Muscle layer of colon (tissue), 2 donors: ENCODE results near the gene LHX3.
A peak's percentile ranks its signal among the peaks of the same experiment; 100 is the strongest.

Experiments used
- H3K27ac ChIP-seq: one replicate; pipeline ENCODE4 v1.7.0; 2013; ENCODE audit warnings: low read depth, mild to moderate bottlenecking, low read length, moderate library complexity
- H3K27me3 ChIP-seq, 2 donors: one replicate each; pipeline ENCODE4 v1.7.0; 2013; ENCODE audit warnings: low read length in 2 of 2, mild to moderate bottlenecking in 2 of 2; ENCODE audit not compliant: insufficient read depth in 2 of 2, control insufficient read depth in 1 of 2
- H3K36me3 ChIP-seq: one replicate; pipeline ENCODE4 v1.7.0; 2013; ENCODE audit warnings: mild to moderate bottlenecking, low read length; ENCODE audit not compliant: insufficient read depth
- H3K4me1 ChIP-seq: one replicate; pipeline ENCODE4 v1.7.0; 2013; ENCODE audit warnings: mild to moderate bottlenecking, low read length; ENCODE audit not compliant: insufficient read depth
- H3K4me3 ChIP-seq, 2 donors: one replicate each; pipeline ENCODE4 v1.7.0; 2013; ENCODE audit warnings: low read length in 2 of 2, low read depth in 1 of 2, mild to moderate bottlenecking in 1 of 2, moderate library complexity in 1 of 2
- H3K9ac ChIP-seq: one replicate; pipeline ENCODE4 v1.7.0; 2013; ENCODE audit warnings: low read length
- H3K9me3 ChIP-seq: one replicate; pipeline ENCODE4 v1.7.0; 2013; ENCODE audit warnings: mild to moderate bottlenecking, low read length
- donor health status: abdominal sarcoma.
- donor health status: Adenocarcinoma of cecum.

LHX3 gene

GRCh38 chr9:136247551-136247916 is 42.6 kb upstream of the LHX3 start:
- H3K27ac ChIP-seq, result no peak overlapping the region
- no peaks in the 10 kb centered on the region for H3K9me3 ChIP-seq
- no peaks in the 10 kb centered on the region for H3K27me3 ChIP-seq
- H3K36me3 ChIP-seq, result no peaks in the 10 kb centered on the region
- H3K4me3 ChIP-seq, result no peak overlapping the region
- H3K9ac ChIP-seq, result no peak overlapping the region
- peaks cover 17% of the 10 kb centered on the region for H3K4me1 ChIP-seq

DNA sequence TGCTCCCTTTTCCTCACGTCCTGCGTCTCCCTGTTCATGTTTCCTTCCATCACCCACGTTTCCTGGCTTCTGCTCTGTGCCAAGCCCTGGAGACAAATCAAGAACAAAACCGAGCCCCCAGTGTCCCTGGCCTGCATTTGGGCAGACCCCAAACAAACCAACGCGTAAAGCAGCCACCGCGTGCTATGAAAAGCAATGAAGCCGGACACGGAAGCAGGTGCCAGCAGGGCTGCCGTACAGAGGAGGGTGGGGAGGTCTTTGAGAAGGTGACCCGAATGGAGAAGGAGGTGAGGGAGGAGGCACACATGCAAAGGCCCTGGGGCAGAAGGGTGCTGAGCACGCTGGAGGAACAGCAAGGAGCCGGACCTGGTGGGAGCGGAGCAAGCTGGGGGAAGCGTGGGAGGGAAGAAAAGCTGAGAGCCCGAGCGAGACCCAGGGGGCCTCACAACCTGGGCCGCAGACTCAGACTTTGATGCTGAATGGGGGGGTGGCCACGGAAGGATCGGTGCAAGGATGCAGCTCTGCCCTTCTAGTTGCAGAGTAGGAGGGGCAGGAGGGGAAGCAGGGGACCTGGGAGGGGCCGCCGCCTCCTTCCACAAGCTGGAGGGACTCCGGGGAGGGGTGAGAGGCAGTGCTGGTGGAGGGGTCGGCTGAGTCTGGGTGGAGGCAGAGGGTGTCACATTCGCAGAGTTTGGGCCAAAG is 42.1 kb upstream of the LHX3 start:
- H3K4me3 ChIP-seq, result no peak overlapping the region
- no peaks in the 10 kb centered on the region for H3K9me3 ChIP-seq
- no peaks in the 10 kb centered on the region for H3K27me3 ChIP-seq
- H3K27ac ChIP-seq, result no peak overlapping the region
- no peak overlapping the region for H3K9ac ChIP-seq
- H3K4me1 ChIP-seq, result peaks cover 17% of the 10 kb centered on the region
- no peaks in the 10 kb centered on the region for H3K36me3 ChIP-seq

DNA sequence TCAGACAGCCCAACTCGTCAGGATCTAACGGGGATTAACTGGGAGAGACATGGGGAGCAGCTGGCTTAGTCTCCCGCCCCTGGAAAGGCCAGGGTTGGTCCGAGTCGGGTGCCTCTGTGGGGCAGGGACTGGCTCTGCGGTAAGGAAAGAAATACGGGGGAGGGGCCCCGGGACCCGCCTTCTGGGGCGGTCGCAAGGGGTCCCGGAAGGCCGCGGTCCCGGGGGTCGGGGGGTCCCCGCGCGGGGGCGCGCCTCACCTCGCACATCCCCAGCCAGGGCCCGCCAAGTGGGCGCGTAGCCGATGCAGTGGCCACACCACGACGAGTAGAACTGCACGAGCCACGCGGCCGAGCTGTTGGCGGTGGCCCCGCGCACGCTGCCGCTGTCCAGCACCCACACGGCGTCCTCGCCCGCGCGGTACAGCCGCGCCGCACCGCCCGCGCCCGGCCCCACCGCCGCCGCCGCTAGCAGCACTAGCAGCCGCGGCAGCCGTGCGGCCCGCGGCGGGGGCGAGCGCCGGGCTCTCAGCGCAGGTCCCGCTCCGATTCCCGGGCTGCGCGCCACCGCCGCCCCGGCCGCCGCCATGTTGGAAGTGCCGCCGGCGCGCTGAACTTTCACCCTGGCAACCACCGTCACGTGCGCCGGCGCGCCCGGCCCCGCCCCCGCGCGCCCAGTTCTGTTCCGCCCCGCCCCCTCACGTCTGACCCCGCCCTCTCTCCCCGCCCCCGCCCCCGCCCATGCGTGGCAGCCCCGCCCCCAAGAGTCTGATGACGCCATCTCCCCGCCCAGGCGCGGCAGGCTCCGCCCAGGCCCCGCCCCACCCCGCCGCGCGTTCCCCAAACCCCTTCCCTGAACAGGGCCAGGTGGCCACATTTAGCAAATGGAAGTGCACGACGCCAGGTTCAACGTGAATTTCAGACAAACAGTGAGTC is 40.6 kb upstream of the LHX3 start, which contains the start of gene QSOX2:
QSOX2 (minus strand) TSS at position 594 of the 932 bp plus-strand sequence; CDS start at position 585, 9 bp downstream.
- peak within 1 kb of the TSS; percentile 60 for H3K4me3 ChIP-seq
- H3K9me3 ChIP-seq, result no peaks in the 10 kb centered on the region
- H3K27me3 ChIP-seq, result no peaks in the 10 kb centered on the region
- H3K27ac ChIP-seq, result peak within 1 kb of the TSS; percentile 61
- H3K4me1 ChIP-seq, result peaks cover 17% of the 10 kb centered on the region
- H3K36me3 ChIP-seq, result no peaks in the 10 kb centered on the region
- H3K9ac ChIP-seq, result peak within 1 kb of the TSS; percentile 64

- Histone ChIP-seq H3K36me3 (no peaks in the 10 kb centered on the region), H3K9ac (peak overlapping the region; percentile 64), H3K9me3 (no peaks in the 10 kb centered on the region), H3K4me3 (peak overlapping the region; percentile 60), H3K4me1 (peaks cover 17% of the 10 kb centered on the region), H3K27ac (no peak overlapping the region), H3K27me3 (no peaks in the 10 kb centered on the region)
Measured at GRCh38 chr9:136244969-136245218, 40.0 kb upstream of the LHX3 start.

DNA sequence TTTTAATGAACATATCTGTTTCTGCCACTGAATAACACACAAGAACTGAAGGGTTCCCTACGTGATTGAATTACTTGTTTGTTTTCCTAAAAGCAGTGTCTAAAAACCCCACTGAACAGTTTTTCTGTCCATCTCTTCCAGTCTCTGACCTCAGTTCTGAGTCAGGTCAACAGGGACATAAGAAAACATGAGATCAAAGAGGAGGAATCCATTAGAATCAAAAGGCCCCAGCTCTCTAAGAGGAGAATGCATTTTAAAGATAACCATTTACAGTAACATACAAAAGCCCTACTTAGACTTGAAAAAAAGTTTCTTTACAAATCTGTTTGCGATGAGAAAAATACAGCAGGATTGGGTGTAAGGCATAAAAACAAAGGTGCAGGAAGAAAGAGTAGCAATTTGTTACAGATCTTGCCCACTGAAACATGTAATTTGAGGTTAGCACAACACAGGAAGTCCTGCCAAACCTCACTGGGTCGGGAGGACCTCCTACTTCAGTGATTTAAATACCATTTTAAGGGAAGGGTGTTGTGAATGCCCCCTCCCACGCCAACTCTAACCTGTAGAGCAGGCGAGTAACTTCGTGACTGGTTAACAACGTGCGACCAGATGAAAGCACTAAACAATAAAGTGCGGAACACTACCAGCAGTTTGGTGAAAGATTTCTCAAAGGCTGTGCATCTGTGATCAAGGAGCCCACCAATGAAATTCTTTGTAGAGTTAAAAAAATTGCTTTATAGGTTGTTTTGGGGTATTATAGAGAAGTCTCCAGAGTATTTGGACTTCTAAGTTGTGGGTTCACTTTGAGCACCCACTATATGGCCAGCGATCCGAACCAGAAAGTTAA is 39.4 kb upstream of the LHX3 start:
- peak overlapping the region; percentile 64 for H3K9ac ChIP-seq
- no peak overlapping the region for H3K27ac ChIP-seq
- no peaks in the 10 kb centered on the region for H3K27me3 ChIP-seq
- H3K9me3 ChIP-seq, result no peaks in the 10 kb centered on the region
- peaks cover 17% of the 10 kb centered on the region for H3K4me1 ChIP-seq
- peak overlapping the region; percentile 60 for H3K4me3 ChIP-seq
- H3K36me3 ChIP-seq, result no peaks in the 10 kb centered on the region

GRCh38 chr9:136243631-136244030 is 38.7 kb upstream of the LHX3 start:
- H3K4me3 ChIP-seq, result no peak overlapping the region
- no peak overlapping the region for H3K27ac ChIP-seq
- H3K27me3 ChIP-seq, result no peaks in the 10 kb centered on the region
- no peaks in the 10 kb centered on the region for H3K36me3 ChIP-seq
- H3K9me3 ChIP-seq, result no peaks in the 10 kb centered on the region
- H3K9ac ChIP-seq, result no peak overlapping the region
- peaks cover 17% of the 10 kb centered on the region for H3K4me1 ChIP-seq

DNA sequence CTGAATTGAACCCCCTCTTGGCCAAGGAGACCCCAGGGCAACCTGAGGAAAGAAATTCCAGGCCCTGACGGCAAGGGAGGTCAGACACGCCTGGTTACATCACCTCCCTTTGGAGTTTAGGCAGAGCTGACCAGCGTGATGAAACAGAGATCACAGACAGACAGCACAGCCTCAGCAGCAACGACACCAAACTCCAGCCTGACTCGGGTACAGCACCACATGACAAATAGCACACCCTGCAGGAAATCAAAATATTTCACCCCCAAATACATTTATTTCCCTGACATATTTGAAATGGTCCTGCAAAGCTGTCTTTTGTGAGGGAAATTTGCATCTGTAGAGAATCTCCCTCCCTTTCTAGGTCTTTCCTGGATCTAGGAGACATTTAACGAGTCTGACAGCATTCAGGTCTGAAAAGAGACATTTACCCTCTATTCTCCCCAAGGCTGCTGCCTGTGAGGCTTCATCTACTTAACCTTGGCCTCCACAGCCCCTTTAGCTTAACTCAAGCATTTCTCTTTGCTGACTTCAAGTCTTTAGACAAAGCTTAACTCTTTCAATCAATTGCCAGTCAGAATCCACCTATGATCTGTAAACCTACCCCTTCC is 38.1 kb upstream of the LHX3 start:
- Histone ChIP-seq H3K27ac (no peak overlapping the region), H3K36me3 (no peaks in the 10 kb centered on the region), H3K4me3 (no peak overlapping the region), H3K4me1 (peaks cover 17% of the 10 kb centered on the region), H3K27me3 (no peaks in the 10 kb centered on the region), H3K9me3 (no peaks in the 10 kb centered on the region), H3K9ac (no peak overlapping the region)

GRCh38 chr9:136242248-136242647 is 37.3 kb upstream of the LHX3 start:
- H3K9ac ChIP-seq, result no peak overlapping the region
- no peak overlapping the region for H3K4me3 ChIP-seq
- H3K4me1 ChIP-seq, result peaks cover 17% of the 10 kb centered on the region
- no peaks in the 10 kb centered on the region for H3K36me3 ChIP-seq
- H3K9me3 ChIP-seq, result no peaks in the 10 kb centered on the region
- no peaks in the 10 kb centered on the region for H3K27me3 ChIP-seq
- no peak overlapping the region for H3K27ac ChIP-seq

DNA sequence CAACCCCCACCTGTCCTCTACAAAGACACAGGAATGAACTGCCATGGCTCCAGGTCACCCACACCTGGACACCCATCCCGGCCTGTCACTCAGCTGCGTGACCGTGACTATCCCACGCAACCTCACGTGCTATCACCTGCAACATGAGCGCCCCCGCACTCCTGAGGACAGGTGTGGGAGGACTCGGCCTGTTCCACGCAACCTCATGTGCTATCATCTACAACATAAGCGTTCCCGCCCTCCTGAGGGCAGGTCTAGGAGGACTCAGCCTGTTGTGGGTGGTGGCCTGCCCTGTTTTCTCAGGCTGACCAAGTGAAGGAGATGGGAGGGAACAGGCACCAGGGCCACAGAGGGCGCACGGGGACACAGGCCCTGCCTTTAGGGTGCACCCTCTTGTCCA is 36.6 kb upstream of the LHX3 start:
- no peaks in the 10 kb centered on the region for H3K36me3 ChIP-seq
- H3K27ac ChIP-seq, result no peak overlapping the region
- no peak overlapping the region for H3K4me3 ChIP-seq

DNA sequence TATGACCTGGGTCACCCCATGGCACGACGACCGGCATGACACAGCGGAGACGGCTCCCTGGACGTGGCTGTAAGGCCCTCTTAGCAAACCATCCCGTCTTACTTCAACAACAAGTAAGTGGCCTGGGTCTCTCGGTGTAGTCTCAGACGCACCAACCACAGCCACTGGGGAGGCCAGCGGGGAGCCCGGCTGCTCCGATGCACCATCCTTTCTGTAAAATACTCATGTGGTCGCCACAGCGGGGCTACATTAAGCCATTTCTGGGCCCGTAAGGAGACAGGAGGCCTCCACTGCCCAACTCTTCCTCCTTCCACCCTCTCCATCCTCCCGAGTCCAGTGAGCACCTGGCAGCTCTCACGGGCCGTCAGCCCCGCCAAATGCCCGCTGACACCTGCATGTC is 36.0 kb upstream of the LHX3 start:
- Histone ChIP-seq H3K27ac (no peak overlapping the region), H3K36me3 (no peaks in the 10 kb centered on the region), H3K9me3 (no peaks in the 10 kb centered on the region), H3K4me3 (no peak overlapping the region), H3K27me3 (no peaks in the 10 kb centered on the region), H3K4me1 (peaks cover 13% of the 10 kb centered on the region), H3K9ac (no peak overlapping the region)

More for the DNA sequence above, 36.6 kb upstream of the LHX3 start:
- Histone ChIP-seq H3K27me3 (no peaks in the 10 kb centered on the region), H3K4me1 (peaks cover 17% of the 10 kb centered on the region), H3K9me3 (no peaks in the 10 kb centered on the region), H3K9ac (no peak overlapping the region)

- H3K27ac ChIP-seq, result no peak overlapping the region
- no peaks in the 10 kb centered on the region for H3K27me3 ChIP-seq
- peaks cover 11% of the 10 kb centered on the region for H3K4me1 ChIP-seq
- H3K9ac ChIP-seq, result no peak overlapping the region
- peaks cover 5% of the 10 kb centered on the region for H3K36me3 ChIP-seq
- H3K9me3 ChIP-seq, result no peaks in the 10 kb centered on the region
- H3K4me3 ChIP-seq, result no peak overlapping the region
Measured at GRCh38 chr9:136239983-136240330, 35.0 kb upstream of the LHX3 start.
